PC-3 (cell line): ENCODE data around the gene MSI2.

ENCODE experiments used
- EZH2 ChIP-seq: fragments of 300-600 bp; sonication (generic); IDR thresholded peaks from one replicate; pipeline ENCODE4 v1.6.1; 2017; ENCODE audit warnings: antibody characterized with exemption, mild to moderate bottlenecking, low read length; ENCODE audit not compliant: unreplicated experiment
- TF ChIP-seq, protein P1 (sequence below): fragments of 300-600 bp; sonication (generic); conservative IDR thresholded peaks from 2 replicates; pipeline ENCODE4 v1.5.1; 2017; ENCODE audit warnings: antibody characterized with exemption, low read depth, mild to moderate bottlenecking, low read length

DNA sequence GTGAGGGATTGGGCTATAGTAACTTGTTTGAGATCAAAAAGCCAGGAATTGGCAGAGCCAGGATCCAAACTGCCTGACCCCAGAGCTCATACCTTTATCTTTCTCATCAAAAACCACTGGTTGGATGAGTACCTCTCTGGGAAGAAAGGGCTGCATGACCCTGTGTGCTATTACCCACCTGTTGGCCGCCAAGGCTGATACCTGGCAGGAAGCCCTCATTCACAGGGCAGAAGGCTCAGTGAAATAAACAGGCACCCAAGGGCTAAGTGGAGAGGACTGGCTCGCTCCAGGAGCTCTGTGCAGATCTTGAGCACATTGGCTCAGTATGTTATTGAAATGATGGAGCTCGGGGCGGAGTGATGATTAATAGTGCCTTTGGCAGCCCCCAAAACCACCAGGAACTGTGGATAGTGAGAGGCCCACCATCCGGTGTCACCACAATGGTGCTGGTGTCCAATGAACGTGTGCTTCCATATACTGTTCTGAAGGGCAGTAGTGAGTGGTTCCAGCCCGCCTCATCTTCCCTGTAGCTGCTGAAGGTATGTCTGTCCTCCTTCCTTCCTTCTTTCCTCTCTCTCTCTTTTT, 197.6 kb downstream of the MSI2 start:
- TF ChIP-seq, protein P1, sequence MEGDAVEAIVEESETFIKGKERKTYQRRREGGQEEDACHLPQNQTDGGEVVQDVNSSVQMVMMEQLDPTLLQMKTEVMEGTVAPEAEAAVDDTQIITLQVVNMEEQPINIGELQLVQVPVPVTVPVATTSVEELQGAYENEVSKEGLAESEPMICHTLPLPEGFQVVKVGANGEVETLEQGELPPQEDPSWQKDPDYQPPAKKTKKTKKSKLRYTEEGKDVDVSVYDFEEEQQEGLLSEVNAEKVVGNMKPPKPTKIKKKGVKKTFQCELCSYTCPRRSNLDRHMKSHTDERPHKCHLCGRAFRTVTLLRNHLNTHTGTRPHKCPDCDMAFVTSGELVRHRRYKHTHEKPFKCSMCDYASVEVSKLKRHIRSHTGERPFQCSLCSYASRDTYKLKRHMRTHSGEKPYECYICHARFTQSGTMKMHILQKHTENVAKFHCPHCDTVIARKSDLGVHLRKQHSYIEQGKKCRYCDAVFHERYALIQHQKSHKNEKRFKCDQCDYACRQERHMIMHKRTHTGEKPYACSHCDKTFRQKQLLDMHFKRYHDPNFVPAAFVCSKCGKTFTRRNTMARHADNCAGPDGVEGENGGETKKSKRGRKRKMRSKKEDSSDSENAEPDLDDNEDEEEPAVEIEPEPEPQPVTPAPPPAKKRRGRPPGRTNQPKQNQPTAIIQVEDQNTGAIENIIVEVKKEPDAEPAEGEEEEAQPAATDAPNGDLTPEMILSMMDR: no peak
- TF ChIP-seq EZH2: no peak
